CD4-positive, alpha-beta T cell treated with Interleukin-21 for 1 hour (primary cell): ENCODE data around the gene GPATCH2.
"Not testable (repeated sequence)": the region's sequence is repeated elsewhere in the genome, so short reads cannot be mapped to it uniquely, and the experiment has no call there.

Experiments
- DNase-seq: peaks from one replicate; pipeline ENCODE4 v3.0.0-alpha.2; 2020

Gene GPATCH2

GRCh38 chr1:217524787-217525520, 105.9 kb downstream of the GPATCH2 start:
- DNase-seq: no peak

GRCh38 chr1:217523921-217524320, 107.0 kb downstream of the GPATCH2 start:
- not testable (repeated sequence) for DNase-seq

- no peak for DNase-seq
These were observed 108.6 kb downstream of the GPATCH2 start for GRCh38 chr1:217522277-217522676.

GRCh38 chr1:217521317-217521716, 109.6 kb downstream of the GPATCH2 start:
- no peak for DNase-seq

GRCh38 chr1:217506878-217507277, 124.0 kb downstream of the GPATCH2 start:
- no peak for DNase-seq

GRCh38 chr1:217498209-217498608, 132.7 kb downstream of the GPATCH2 start:
- DNase-seq: no peak

GRCh38 chr1:217495249-217495648, 135.6 kb downstream of the GPATCH2 start:
- no peak for DNase-seq

- no peak for DNase-seq
These were observed 136.1 kb downstream of the GPATCH2 start for GRCh38 chr1:217494767-217495166.

GRCh38 chr1:217493290-217493689, 137.6 kb downstream of the GPATCH2 start:
- DNase-seq: no peak

GRCh38 chr1:217484871-217485270, 146.0 kb downstream of the GPATCH2 start:
- DNase-seq: no peak

- peak; percentile 3 for DNase-seq
These were observed 148.4 kb downstream of the GPATCH2 start for GRCh38 chr1:217482356-217483102.

- DNase-seq: no peak
These were observed 152.4 kb downstream of the GPATCH2 start for GRCh38 chr1:217478450-217478849.

- no peak for DNase-seq
These were observed 158.0 kb downstream of the GPATCH2 start for GRCh38 chr1:217472915-217473314.

GRCh38 chr1:217471403-217471802, 159.5 kb downstream of the GPATCH2 start:
- DNase-seq: no peak

- DNase-seq: no peak
These were observed 160.9 kb downstream of the GPATCH2 start for GRCh38 chr1:217469983-217470382.

- no peak for DNase-seq
These were observed 165.8 kb downstream of the GPATCH2 start for GRCh38 chr1:217465102-217465501.

GRCh38 chr1:217462666-217463065, 168.2 kb downstream of the GPATCH2 start:
- no peak for DNase-seq

- no peak for DNase-seq
These were observed 168.7 kb downstream of the GPATCH2 start for GRCh38 chr1:217462159-217462558.

- no peak for DNase-seq
These were observed 173.9 kb downstream of the GPATCH2 start for GRCh38 chr1:217457016-217457415.

- no peak for DNase-seq
These were observed 174.6 kb downstream of the GPATCH2 start for GRCh38 chr1:217456261-217456660.

GRCh38 chr1:217453816-217454215, 177.1 kb downstream of the GPATCH2 start:
- DNase-seq: no peak

GRCh38 chr1:217449370-217449769, 181.5 kb downstream of the GPATCH2 start:
- DNase-seq: no peak

GRCh38 chr1:217443845-217444244, 187.0 kb downstream of the GPATCH2 start:
- no peak for DNase-seq

GRCh38 chr1:217437376-217437775, 193.5 kb downstream of the GPATCH2 start:
- DNase-seq: no peak
